Central memory CD4-positive, alpha-beta T cell (primary cell): ENCODE results near the gene MLN.
"Not testable (repeated sequence)": the region's sequence is repeated elsewhere in the genome, so short reads cannot be mapped to it uniquely, and the experiment has no call there.

ENCODE experiments used
- DNase-seq: peaks from one replicate; pipeline ENCODE4 v3.0.0; 2022

Gene MLN

GRCh38 chr6:33834401-33835392 lies 30.9 kb upstream of the MLN start:
- DNase-seq: no peak

- no peak for DNase-seq
Measured at GRCh38 chr6:33833599-33833998, 29.8 kb upstream of the MLN start.

GRCh38 chr6:33832831-33833230 lies 29.0 kb upstream of the MLN start:
- not testable (repeated sequence) for DNase-seq

GRCh38 chr6:33831725-33832124 lies 27.9 kb upstream of the MLN start:
- not testable (repeated sequence) for DNase-seq

GRCh38 chr6:33830635-33831240 lies 26.9 kb upstream of the MLN start:
- no peak for DNase-seq

GRCh38 chr6:33828764-33829731 lies 25.2 kb upstream of the MLN start:
- no peak for DNase-seq

GRCh38 chr6:33828452-33828763 lies 24.6 kb upstream of the MLN start:
- DNase-seq: no peak

GRCh38 chr6:33827546-33828451 lies 24.0 kb upstream of the MLN start:
- no peak for DNase-seq

- no peak for DNase-seq
Measured at GRCh38 chr6:33826537-33826936, 22.7 kb upstream of the MLN start.

GRCh38 chr6:33824461-33825154 lies 20.8 kb upstream of the MLN start:
- DNase-seq: no peak

GRCh38 chr6:33823806-33824205 lies 20.0 kb upstream of the MLN start:
- DNase-seq: no peak

- no peak for DNase-seq
Measured at GRCh38 chr6:33822575-33823395, 19.0 kb upstream of the MLN start.

GRCh38 chr6:33820784-33821520 lies 17.1 kb upstream of the MLN start:
- no peak for DNase-seq

GRCh38 chr6:33820243-33820642 lies 16.4 kb upstream of the MLN start:
- no peak for DNase-seq

- no peak for DNase-seq
Measured at GRCh38 chr6:33819021-33819420, 15.2 kb upstream of the MLN start.

- DNase-seq: no peak
Measured at GRCh38 chr6:33818293-33818692, 14.5 kb upstream of the MLN start.

GRCh38 chr6:33817489-33817888 lies 13.7 kb upstream of the MLN start:
- DNase-seq: no peak

GRCh38 chr6:33816911-33817310 lies 13.1 kb upstream of the MLN start:
- no peak for DNase-seq

- DNase-seq: no peak
Measured at GRCh38 chr6:33815854-33816253, 12.1 kb upstream of the MLN start.
